GM12878 (cell line): ENCODE results near the gene CACNA1E. TPM values are rescaled to one million over a fixed set of nuclear protein-coding genes. Genes with fewer than 3 reads are reported as not detected.

ENCODE experiments used
- ATAC-seq: fragments of 200-7000 bp; cut with Tn5 transposase; 3 replicates; pipeline ENCODE4 v1.9.1; 2020; ENCODE audit warnings: mild to moderate bottlenecking, moderate library complexity
- BruUV-seq: library from RNA; stranded (reverse); fragments of 400-500 nt; replicated peaks from 2 replicates; lab custom pipeline; 2021; lab: Mats Ljungman, UMichigan
- CTCF ChIA-PET: fragments of 300-600 bp; sonication (Branson Sonifier 250); formaldehyde crosslinking; extraction: SDS; loops from one replicate; lab custom pipeline; 2021; ENCODE audit warnings: inconsistent platforms; lab: Yijun Ruan, JAX
- POLR2A ChIA-PET: fragments of 350-600 bp; formaldehyde crosslinking; extraction: SDS; loops from one replicate; lab custom pipeline; 2021; ENCODE audit warnings: inconsistent platforms; lab: Charles Lee
- RAD21 ChIA-PET: fragments of 300-600 bp; sonication (Branson Sonifier 250); formaldehyde crosslinking; loops from one replicate; lab custom pipeline; 2023; ENCODE audit warnings: antibody characterized with exemption; ENCODE audit not compliant: unreplicated experiment; lab: Charles Lee
- SMC1A ChIA-PET: fragments of 300-600 bp; sonication (Branson Sonifier 250); formaldehyde crosslinking; loops from one replicate; lab custom pipeline; 2023; ENCODE audit not compliant: unreplicated experiment, uncharacterized antibody; lab: Charles Lee
- DNase-seq: peaks from one replicate; pipeline ENCODE4 v3.0.0-alpha.2; 2011; ENCODE audit warnings: low read depth, low spot score
- FAIRE-seq: peaks from 3 replicates; lab custom pipeline; 2011; peaks lifted over from hg19 to GRCh38; lab: Jason Lieb, UNC
- H2AFZ ChIP-seq: 2 replicates; pipeline ENCODE4 v1.6.0; 2011; ENCODE audit warnings: low read depth, low read length, control low read depth; ENCODE audit not compliant: control insufficient read depth
- H3K27ac ChIP-seq: 2 replicates; pipeline ENCODE4 v1.5.1; 2011; ENCODE audit warnings: control low read depth; ENCODE audit not compliant: control insufficient read depth, insufficient read depth
- H3K27me3 ChIP-seq, 2 experiments: replicated peaks in 1 of 2; 2 replicates each; pipeline versions ENCODE4 v1.6.0 to v1.6.1; 2011; ENCODE audit warnings: low read length in 1 of 2; ENCODE audit not compliant: control insufficient read depth in 2 of 2, insufficient read depth in 2 of 2
- H3K36me3 ChIP-seq, 2 experiments: 2 replicates each; pipeline ENCODE4 v1.5.1; 2011; ENCODE audit warnings: low read length in 1 of 2; ENCODE audit not compliant: control insufficient read depth in 2 of 2, insufficient read depth in 2 of 2
- H3K4me1 ChIP-seq: 2 replicates; pipeline ENCODE4 v1.6.1; 2011; ENCODE audit warnings: mild to moderate bottlenecking, low read length, moderate library complexity, mixed read lengths; ENCODE audit not compliant: control insufficient read depth, insufficient read depth
- H3K4me2 ChIP-seq: 2 replicates; pipeline ENCODE4 v1.6.0; 2011; ENCODE audit warnings: control low read depth; ENCODE audit not compliant: control insufficient read depth, insufficient read depth
- H3K4me3 ChIP-seq: fragments of 200-600 bp; sonication (generic); 2 replicates; pipeline ENCODE4 v1.5.1; 2016
- H3K79me2 ChIP-seq: 2 replicates; pipeline ENCODE4 v1.6.0; 2011; ENCODE audit warnings: low read length; ENCODE audit not compliant: control insufficient read depth, insufficient read depth
- H3K9ac ChIP-seq: 2 replicates; pipeline ENCODE4 v1.8.0; 2011; ENCODE audit warnings: low read length, control low read depth, mixed read lengths; ENCODE audit not compliant: control insufficient read depth, insufficient read depth
- H3K9me3 ChIP-seq: replicated peaks from 3 replicates; pipeline ENCODE4 v1.5.1; 2011; ENCODE audit warnings: mild to moderate bottlenecking, low read length; ENCODE audit not compliant: control insufficient read depth, insufficient read depth
- H4K20me1 ChIP-seq: 2 replicates; pipeline ENCODE4 v1.6.0; 2011; ENCODE audit not compliant: control insufficient read depth, insufficient read depth
- ATF3 ChIP-seq: IDR thresholded peaks from 2 replicates; pipeline ENCODE4 v1.6.1; 2011; ENCODE audit warnings: low read depth, mild to moderate bottlenecking, low read length, moderate library complexity, borderline replicate concordance; ENCODE audit errors: extremely low read depth
- EED ChIP-seq: sonication (generic); IDR thresholded peaks from 2 replicates; pipeline ENCODE4 v1.6.1; 2016; ENCODE audit warnings: antibody characterized with exemption, low read depth
- GABPA ChIP-seq: IDR thresholded peaks from 2 replicates; pipeline ENCODE4 v1.6.1; 2014; ENCODE audit warnings: antibody characterized with exemption, low read depth, mild to moderate bottlenecking, inconsistent platforms
- NKRF ChIP-seq: fragments of 450-650 bp; conservative IDR thresholded peaks from 2 replicates; pipeline ENCODE4 v1.6.1; 2017; ENCODE audit warnings: mild to moderate bottlenecking, moderate library complexity
- TCF12 ChIP-seq: IDR thresholded peaks from 2 replicates; pipeline ENCODE4 v1.6.1; 2011; ENCODE audit warnings: low read depth, mild to moderate bottlenecking, low read length
- WGBS: methylation state at CpG from one replicate; pipeline ENCODE4 v1.1.6; 2016; ENCODE audit warnings: low lambda C conversion rate; ENCODE audit not compliant: insufficient replicate concordance, insufficient coverage; ENCODE audit errors: missing lambda C conversion rate; 5-methylcytosine and 5-hydroxymethylcytosine counted together
- in situ Hi-C: fragments of 300-500 bp; cut with MboI; formaldehyde crosslinking; loops from 9 replicates; pipeline ENCODE4 v1.14.3; 2018; ENCODE audit warnings: mixed read lengths
- intact Hi-C: fragments of 100-400 bp; cut with micrococcal nuclease; formaldehyde crosslinking; loops from one replicate; pipeline ENCODE4 v1.14.2; 2022; ENCODE audit not compliant: unreplicated experiment
- polyA plus RNA-seq, 11 experiments: library from polyadenylated mRNA; depleted of rRNA in 4 of 11; unstranded in 6 of 11; stranded (reverse) in 5 of 11; fragments of >200 nt; fragmentation: Nextera tagmentation in 4 of 11; fragmentation: Illumina TruSeq in 1 of 11; extraction: Ambion mirVana in 4 of 11; extraction: Trizol in 1 of 11; gene quantifications; 1 replicate in 1 of 11; 2 replicates in 10 of 11; pipeline versions ENCODE4 v1.2.1 to v1.2.3, GENCODE V29; 2011 to 2016; ENCODE audit warnings: inconsistent platforms in 2 of 11, missing spikeins in 2 of 11, low read depth in 1 of 11
- total RNA-seq, 4 experiments: library from RNA; depleted of rRNA in 3 of 4; stranded (reverse); fragments of >200 nt in 3 of 4; fragmentation: Illumina TruSeq in 1 of 4; extraction: Trizol in 1 of 4; gene quantifications; 2 replicates each; pipeline versions ENCODE4 v1.2.1 to v1.2.3, GENCODE V29; 2013 to 2021

The CACNA1E gene
- total and polyA plus RNA-seq, 10 of the 15 experiments (the other 5 are each of a cell fraction or from before 2014, with no cell fraction given) = 0.57 to 22.0 (median 8.5) TPM

GRCh38 chr1:181595234-181595633 lies 111.9 kb downstream of the CACNA1E start:
- ChIA-PET RAD21 (no interaction called here), POLR2A (no interaction called here)
- 23% methylated on average over 6 of the region's 6 CpGs for WGBS

More at GRCh38 chr1:181595234-181595633, 111.9 kb downstream of the CACNA1E start:
- Histone ChIP-seq H3K9me3 (no peaks in the 10 kb centered on the region), H3K9ac (no peak overlapping the region), H3K79me2 (no peaks in the 10 kb centered on the region), H4K20me1 (no peaks in the 10 kb centered on the region), H3K27me3 (no peaks in the 10 kb centered on the region), H3K36me3 (peaks cover 5% of the 10 kb centered on the region in 2 experiments; a peak in 3 of 4 replicates), H3K4me2 (no peak overlapping the region), H3K4me1 (no peaks in the 10 kb centered on the region), H3K4me3 (no peak overlapping the region), H3K27ac (no peak overlapping the region), H2AFZ (no peak overlapping the region)
- TF ChIP-seq TCF12 = no peak
- TF ChIP-seq GABPA = no peak
- TF ChIP-seq EED = no peak
- TF ChIP-seq NKRF = no peak
- TF ChIP-seq ATF3 = no peak
- ChIA-PET SMC1A (interaction anchor here (0.8 to 1.7 kb wide), 2 partner anchors 25 to 30 kb away, joined by 3 read pairs; no protein-coding TSS in a partner anchor), CTCF (no interaction called here)
- DNase-seq (no peak), FAIRE-seq (no peak), ATAC-seq (no peak)
- BruUV-seq = no TSS peak
- in situ Hi-C loops (no loop called here), intact Hi-C loops (no loop called here)
